HEK293 (cell line): ENCODE data around the gene SLC23A3.

ENCODE experiments used
- ATF2 ChIP-seq: fragments of 450-650 bp; formaldehyde crosslinking; IDR thresholded peaks from 2 replicates; pipeline ENCODE4 v1.5.1; 2016; ENCODE audit warnings: missing biosample characterization, missing genetic modification characterization, low read depth
- CTCF ChIP-seq: fragments of 450-650 bp; formaldehyde crosslinking; IDR thresholded peaks from 2 replicates; pipeline ENCODE4 v1.5.1; 2016; ENCODE audit warnings: missing biosample characterization, missing genetic modification characterization
- FEZF1 ChIP-seq: fragments of 450-650 bp; formaldehyde crosslinking; IDR thresholded peaks from 2 replicates; pipeline ENCODE4 v1.5.1; 2016; ENCODE audit warnings: missing biosample characterization, missing genetic modification characterization
- ZFP3 ChIP-seq: fragments of 450-650 bp; formaldehyde crosslinking; IDR thresholded peaks from 2 replicates; pipeline ENCODE4 v1.5.1; 2016; ENCODE audit warnings: low read depth, missing biosample characterization, missing genetic modification characterization
- ZNF19 ChIP-seq: fragments of 450-650 bp; formaldehyde crosslinking; IDR thresholded peaks from 2 replicates; pipeline ENCODE4; 2016; ENCODE audit warnings: missing biosample characterization, missing genetic modification characterization, low read depth
- ZNF292 ChIP-seq: fragments of 450-650 bp; formaldehyde crosslinking; IDR thresholded peaks from 2 replicates; pipeline ENCODE4 v1.5.1; 2016; ENCODE audit warnings: low read depth, missing biosample characterization, missing genetic modification characterization, borderline replicate concordance
- ZNF416 ChIP-seq: fragments of 450-650 bp; formaldehyde crosslinking; IDR thresholded peaks from 2 replicates; pipeline ENCODE4 v1.5.1; 2016; ENCODE audit warnings: missing biosample characterization, missing genetic modification characterization

GRCh38 chr2:219116776-219117646, 52.8 kb downstream of the SLC23A3 start:
- TF ChIP-seq ATF2 (tag by site-specific recombination) (no peak), ZNF19 (tag by site-specific recombination) (no peak), ZNF292 (tag by site-specific recombination) (no peak), FEZF1 (tag by site-specific recombination) (no peak), ZNF416 (tag by site-specific recombination) (no peak), ZFP3 (tag by site-specific recombination) (no peak), CTCF (no peak)
